Panc1 (cell line): ENCODE data around the gene WDR48. TPM values are rescaled to one million over a fixed set of nuclear protein-coding genes. Genes with fewer than 3 reads are reported as not detected.

Experiments
- ATAC-seq: fragments of 200-7000 bp; cut with Tn5 transposase; 2 replicates; pipeline ENCODE4 v1.9.1; 2020; ENCODE audit warnings: mild to moderate bottlenecking, moderate library complexity
- BruUV-seq: library from RNA; stranded (reverse); fragments of 400-500 nt; replicated peaks from 2 replicates; lab custom pipeline; 2021; lab: Mats Ljungman, UMichigan
- CTCF ChIA-PET: fragments of 300-600 bp; sonication (Branson Sonifier 250); formaldehyde crosslinking; loops from one replicate; lab custom pipeline; 2022; ENCODE audit warnings: antibody characterized with exemption; lab: Charles Lee
- POLR2A ChIA-PET: fragments of 300-600 bp; sonication (Branson Sonifier 250); formaldehyde crosslinking; loops from one replicate; lab custom pipeline; 2022; ENCODE audit warnings: antibody characterized with exemption; lab: Charles Lee
- DNase-seq: peaks from one replicate; pipeline ENCODE4 v3.0.0-alpha.2; 2010; ENCODE audit warnings: low read depth, low spot score
- H3K27ac ChIP-seq: 2 replicates; pipeline ENCODE4 v1.5.1; 2011; ENCODE audit warnings: mild to moderate bottlenecking, low read length, inconsistent platforms
- H3K27me3 ChIP-seq: fragments of 200-500 bp; sonication (Bioruptor generic); 2 replicates; pipeline ENCODE4 v1.6.0; 2014; ENCODE audit warnings: low read length, inconsistent platforms; ENCODE audit not compliant: control insufficient read depth, insufficient read depth
- H3K36me3 ChIP-seq: fragments of 200-500 bp; sonication (Bioruptor generic); 2 replicates; pipeline ENCODE4 v1.5.1; 2014; ENCODE audit warnings: inconsistent platforms, mild to moderate bottlenecking, low read length, moderate library complexity; ENCODE audit not compliant: control insufficient read depth, insufficient read depth
- H3K4me1 ChIP-seq: 2 replicates; pipeline ENCODE4 v1.5.1; 2011; ENCODE audit warnings: inconsistent platforms, mild to moderate bottlenecking, low read length, moderate library complexity; ENCODE audit not compliant: control insufficient read depth, insufficient read depth
- H3K4me3 ChIP-seq, 2 experiments: 2 replicates each; pipeline ENCODE4 v1.5.1; 2011 to 2012; ENCODE audit warnings: low read depth in 2 of 2, low read length in 2 of 2, mild to moderate bottlenecking in 2 of 2, inconsistent platforms in 1 of 2, moderate library complexity in 1 of 2
- H3K9me3 ChIP-seq: fragments of 200-500 bp; sonication (Bioruptor generic); 2 replicates; pipeline ENCODE4 v1.5.1; 2014; ENCODE audit warnings: low read depth, mild to moderate bottlenecking, inconsistent platforms, low read length, moderate library complexity; ENCODE audit not compliant: control insufficient read depth, insufficient read depth
- CTCF ChIP-seq: fragments of 450-650 bp; IDR thresholded peaks from 2 replicates; pipeline ENCODE4 v1.5.1; 2017; ENCODE audit warnings: mild to moderate bottlenecking
- POLR2AphosphoS5 ChIP-seq: IDR thresholded peaks from 2 replicates; pipeline ENCODE4 v1.6.1; 2012; ENCODE audit warnings: mild to moderate bottlenecking, low read depth, low read length, moderate library complexity
- REST ChIP-seq, 2 experiments: IDR thresholded peaks; 2 replicates each; pipeline ENCODE4 v1.6.1; 2011 to 2012; ENCODE audit warnings: low read depth in 2 of 2, control low read depth in 1 of 2, low read length in 1 of 2, mild to moderate bottlenecking in 1 of 2, moderate library complexity in 1 of 2; ENCODE audit not compliant: insufficient read depth in 1 of 2
- SIN3A ChIP-seq: IDR thresholded peaks from 2 replicates; pipeline ENCODE4 v1.6.1; 2012; ENCODE audit warnings: low read depth, mild to moderate bottlenecking, low read length, moderate library complexity, borderline replicate concordance; ENCODE audit not compliant: insufficient read depth
- TCF7L2 ChIP-seq: IDR thresholded peaks from 2 replicates; pipeline ENCODE4 v1.6.1; 2011; ENCODE audit warnings: mild to moderate bottlenecking, low read depth, low read length, inconsistent platforms
- in situ Hi-C: cut with HindIII; loops from 2 replicates; pipeline ENCODE4 v1.10.0; 2016; ENCODE audit warnings: low sequenced_read_pairs, low pct_unique_long_range_greater_than_20kb
- intact Hi-C: fragments of 100-400 bp; cut with micrococcal nuclease; formaldehyde crosslinking; loops from one replicate; pipeline ENCODE4 v1.10.0; 2022; ENCODE audit not compliant: unreplicated experiment
- total RNA-seq: library from RNA; stranded (reverse); gene quantifications from one replicate; pipeline ENCODE4 v1.2.1, GENCODE V29; 2021; ENCODE audit not compliant: unreplicated experiment

Gene WDR48
- total RNA-seq, 1 experiment from 2014 or later = 15.7 TPM

DNA sequence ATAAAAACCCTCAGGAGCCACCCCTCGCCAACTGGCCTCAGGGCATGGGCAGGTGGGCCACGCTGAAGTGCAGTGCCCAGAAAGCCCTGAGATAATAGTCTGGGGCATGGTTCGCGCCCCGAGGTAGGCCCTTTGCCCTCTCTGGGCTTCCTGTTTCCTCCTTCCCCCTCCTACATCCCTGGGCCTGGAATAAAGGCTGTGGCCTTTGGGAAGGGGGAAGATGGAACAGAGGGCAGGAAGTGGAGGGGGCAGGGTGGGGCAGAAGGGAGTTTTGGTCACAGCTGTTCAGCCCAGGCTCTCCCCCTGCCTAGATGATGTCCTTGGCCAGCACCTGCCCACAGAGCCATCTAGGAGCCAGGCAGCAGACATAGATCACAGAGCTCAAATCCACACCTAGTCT, 90.3 kb downstream of the WDR48 start:
- H3K4me1 ChIP-seq = peaks cover 6% of the 10 kb centered on the region
- no peak overlapping the region for H3K4me3 ChIP-seq
- no peaks in the 10 kb centered on the region; the same call in 1 of the 2 replicates for H3K36me3 ChIP-seq
- ChIA-PET CTCF (interaction anchor here (0.6 kb wide), 1 partner anchor 138 kb away, joined by 3 read pairs; the partner anchor contains the start of gene CX3CR1), POLR2A (no interaction called here)
- TF ChIP-seq CTCF = no peak
- no peak for TF ChIP-seq POLR2AphosphoS5
- TF ChIP-seq REST (IDR thresholded peaks at IDR 0.05; ENCODE audit: insufficient read depth in 1 of 2, low read depth in 2 of 2, low read length in 1 of 2) = no peak
- DNase-seq = no peak
- no peaks in the 10 kb centered on the region for H3K27me3 ChIP-seq
- in situ Hi-C loops (no loop called here), intact Hi-C loops (no loop called here)
- BruUV-seq = no TSS peak
- no peaks in the 10 kb centered on the region for H3K9me3 ChIP-seq
- ATAC-seq = no peak
- no peak overlapping the region for H3K27ac ChIP-seq

- Histone ChIP-seq H3K4me3 (no peak overlapping the region), H3K27me3 (no peaks in the 10 kb centered on the region), H3K4me1 (peaks cover 18% of the 10 kb centered on the region), H3K36me3 (no peaks in the 10 kb centered on the region; the same call in 1 of the 2 replicates), H3K27ac (no peak overlapping the region), H3K9me3 (no peaks in the 10 kb centered on the region)
- ChIA-PET CTCF (no interaction called here), POLR2A (interaction anchor here (0.6 kb wide), 1 partner anchor 142 kb away, joined by 4 read pairs; no protein-coding TSS in a partner anchor)
- in situ Hi-C loops = no loop called here
- TF ChIP-seq CTCF = no peak
- TF ChIP-seq TCF7L2 = no peak
- no peak for TF ChIP-seq REST (IDR thresholded peaks at IDR 0.05; ENCODE audit: insufficient read depth in 1 of 2, low read depth in 2 of 2, low read length in 1 of 2)
- no peak for TF ChIP-seq POLR2AphosphoS5
- TF ChIP-seq SIN3A = no peak
- no peak for ATAC-seq
- DNase-seq = no peak
- intact Hi-C loops = no loop called here
- BruUV-seq = no TSS peak
Measured at GRCh38 chr3:39143051-39143885, 91.5 kb downstream of the WDR48 start.
